HEK293 (cell line): Measurements from ENCODE around the gene BRD3OS.
A peak's percentile ranks its signal among the peaks of the same experiment; 100 is the strongest.

ENCODE experiments used
- CTCF ChIA-PET: fragments of 350-600 bp; formaldehyde crosslinking; extraction: SDS; loops from one replicate; lab custom pipeline; 2021; ENCODE audit warnings: antibody characterized with exemption; lab: Yijun Ruan, JAX
- POLR2A ChIA-PET: fragments of 300-600 bp; formaldehyde crosslinking; extraction: SDS; loops from one replicate; lab custom pipeline; 2020; ENCODE audit warnings: antibody characterized with exemption, inconsistent platforms; lab: Yijun Ruan, JAX
- H3K27ac ChIP-seq: fragments of 200-500 bp; sonication (Bioruptor generic); 2 replicates; pipeline ENCODE4 v1.5.1; 2014; ENCODE audit warnings: low read depth, low read length, control low read depth, inconsistent platforms; ENCODE audit errors: extremely low read depth
- H3K36me3 ChIP-seq, 2 experiments: fragments of 200-500 bp in 1 of 2; sonication (Bioruptor generic) in 1 of 2; 1 replicate in 1 of 2; 2 replicates in 1 of 2; pipeline ENCODE4 v1.5.1; 2014 to 2017; ENCODE audit warnings: inconsistent platforms in 2 of 2, low read length in 2 of 2; ENCODE audit not compliant: control insufficient read depth in 2 of 2, insufficient read depth in 1 of 2
- H3K4me1 ChIP-seq: fragments of 200-500 bp; sonication (Bioruptor generic); 2 replicates; pipeline ENCODE4 v1.5.1; 2014; ENCODE audit warnings: mild to moderate bottlenecking, low read length, inconsistent platforms; ENCODE audit not compliant: control insufficient read depth, insufficient read depth
- H3K4me3 ChIP-seq: 2 replicates; pipeline ENCODE4 v1.5.1; 2011; ENCODE audit warnings: low read depth, mild to moderate bottlenecking, control low read depth, low read length, moderate library complexity
- H3K9me3 ChIP-seq: fragments of 200-500 bp; sonication (Bioruptor generic); 2 replicates; pipeline ENCODE4 v1.5.1; 2014; ENCODE audit warnings: low read depth, low read length, inconsistent platforms; ENCODE audit not compliant: control insufficient read depth, insufficient read depth
- FEZF1 ChIP-seq: fragments of 450-650 bp; formaldehyde crosslinking; IDR thresholded peaks from 2 replicates; pipeline ENCODE4 v1.5.1; 2016; ENCODE audit warnings: missing biosample characterization, missing genetic modification characterization
- GLIS1 ChIP-seq: fragments of 450-650 bp; formaldehyde crosslinking; IDR thresholded peaks from 2 replicates; pipeline ENCODE4 v1.5.1; 2016; ENCODE audit warnings: missing biosample characterization, missing genetic modification characterization
- IKZF3 ChIP-seq: fragments of 450-650 bp; IDR thresholded peaks from 2 replicates; pipeline ENCODE4 v1.5.0; 2018; ENCODE audit warnings: missing biosample characterization, mild to moderate bottlenecking, missing genetic modification characterization, moderate library complexity
- KLF1 ChIP-seq: fragments of 450-650 bp; formaldehyde crosslinking; IDR thresholded peaks from 2 replicates; pipeline ENCODE4 v1.5.1; 2016; ENCODE audit warnings: missing biosample characterization, missing genetic modification characterization
- PRDM1 ChIP-seq: fragments of 450-650 bp; formaldehyde crosslinking; IDR thresholded peaks from 2 replicates; pipeline ENCODE4; 2016; ENCODE audit warnings: missing biosample characterization, missing genetic modification characterization
- WT1 ChIP-seq: fragments of 450-650 bp; formaldehyde crosslinking; IDR thresholded peaks from 2 replicates; pipeline ENCODE4 v1.5.1; 2016; ENCODE audit warnings: missing biosample characterization, missing genetic modification characterization
- ZBTB17 ChIP-seq: fragments of 450-650 bp; formaldehyde crosslinking; IDR thresholded peaks from 2 replicates; pipeline ENCODE4 v1.5.1; 2016; ENCODE audit warnings: missing biosample characterization, missing genetic modification characterization
- ZBTB21 ChIP-seq: fragments of 450-650 bp; formaldehyde crosslinking; IDR thresholded peaks from 2 replicates; pipeline ENCODE4 v1.5.1; 2017; ENCODE audit warnings: missing biosample characterization, missing genetic modification characterization
- ZFHX2 ChIP-seq: fragments of 450-650 bp; formaldehyde crosslinking; conservative IDR thresholded peaks from 2 replicates; pipeline ENCODE4 v1.5.1; 2016; ENCODE audit warnings: missing biosample characterization, missing genetic modification characterization
- ZNF112 ChIP-seq: fragments of 450-650 bp; formaldehyde crosslinking; IDR thresholded peaks from 2 replicates; pipeline ENCODE4 v1.5.0; 2017; ENCODE audit warnings: missing biosample characterization, missing genetic modification characterization
- ZNF169 ChIP-seq: fragments of 450-650 bp; formaldehyde crosslinking; IDR thresholded peaks from 2 replicates; pipeline ENCODE4 v1.5.1; 2016; ENCODE audit warnings: missing biosample characterization, missing genetic modification characterization
- ZNF211 ChIP-seq: fragments of 450-650 bp; formaldehyde crosslinking; IDR thresholded peaks from 2 replicates; pipeline ENCODE4 v1.5.1; 2016; ENCODE audit warnings: low read depth, missing biosample characterization, missing genetic modification characterization
- ZNF324 ChIP-seq: fragments of 450-650 bp; formaldehyde crosslinking; IDR thresholded peaks from 2 replicates; pipeline ENCODE4 v1.5.1; 2016; ENCODE audit warnings: missing biosample characterization, missing genetic modification characterization
- ZNF433 ChIP-seq: fragments of 450-650 bp; formaldehyde crosslinking; IDR thresholded peaks from 2 replicates; pipeline ENCODE4 v1.5.1; 2016; ENCODE audit warnings: missing biosample characterization, missing genetic modification characterization, low read depth
- ZNF544 ChIP-seq: fragments of 450-650 bp; formaldehyde crosslinking; IDR thresholded peaks from 2 replicates; pipeline ENCODE4 v1.5.0; 2017; ENCODE audit warnings: missing biosample characterization, missing genetic modification characterization
- ZNF555 ChIP-seq: fragments of 450-650 bp; formaldehyde crosslinking; conservative IDR thresholded peaks from 2 replicates; pipeline ENCODE4 v1.5.1; 2017; ENCODE audit warnings: missing biosample characterization, mild to moderate bottlenecking, missing genetic modification characterization, inconsistent platforms
- ZNF571 ChIP-seq: fragments of 450-650 bp; formaldehyde crosslinking; IDR thresholded peaks from 2 replicates; pipeline ENCODE4 v1.5.0; 2017; ENCODE audit warnings: missing biosample characterization, missing genetic modification characterization
- ZNF677 ChIP-seq: fragments of 450-650 bp; IDR thresholded peaks from 2 replicates; pipeline ENCODE4 v1.5.0; 2018; ENCODE audit warnings: missing biosample characterization, mild to moderate bottlenecking, missing genetic modification characterization, moderate library complexity
- ZNF707 ChIP-seq: fragments of 450-650 bp; formaldehyde crosslinking; IDR thresholded peaks from 2 replicates; pipeline ENCODE4 v1.5.1; 2016; ENCODE audit warnings: missing biosample characterization, missing genetic modification characterization
- ZNF776 ChIP-seq: fragments of 450-650 bp; formaldehyde crosslinking; IDR thresholded peaks from 2 replicates; pipeline ENCODE4 v1.5.0; 2017; ENCODE audit warnings: missing biosample characterization, missing genetic modification characterization, borderline replicate concordance
- ZNF791 ChIP-seq: fragments of 450-650 bp; formaldehyde crosslinking; IDR thresholded peaks from 2 replicates; pipeline ENCODE4 v1.5.1; 2016; ENCODE audit warnings: missing biosample characterization, missing genetic modification characterization
- ZSCAN23 ChIP-seq: fragments of 450-650 bp; formaldehyde crosslinking; IDR thresholded peaks from 2 replicates; pipeline ENCODE4 v1.5.1; 2016; ENCODE audit warnings: missing biosample characterization, missing genetic modification characterization
- ZXDB ChIP-seq: fragments of 450-650 bp; formaldehyde crosslinking; IDR thresholded peaks from 2 replicates; pipeline ENCODE4 v1.5.1; 2016; ENCODE audit warnings: missing biosample characterization, missing genetic modification characterization
- TF ChIP-seq, protein P1 (sequence below): fragments of 450-650 bp; formaldehyde crosslinking; IDR thresholded peaks from 2 replicates; pipeline ENCODE4 v1.5.1; 2016; ENCODE audit warnings: missing biosample characterization, missing genetic modification characterization
- TF ChIP-seq, protein P2 (sequence below): fragments of 450-650 bp; formaldehyde crosslinking; IDR thresholded peaks from 2 replicates; pipeline ENCODE4 v1.5.1; 2016; ENCODE audit warnings: missing biosample characterization, missing genetic modification characterization, low read depth
- TF ChIP-seq, protein P3 (sequence below): fragments of 450-650 bp; formaldehyde crosslinking; IDR thresholded peaks from 2 replicates; pipeline ENCODE4 v1.5.1; 2016; ENCODE audit warnings: missing biosample characterization, missing genetic modification characterization
- TF ChIP-seq, protein P4 (sequence below): fragments of 450-650 bp; formaldehyde crosslinking; conservative IDR thresholded peaks from 2 replicates; pipeline ENCODE4 v1.5.1; 2016; ENCODE audit warnings: low read depth, missing biosample characterization, missing genetic modification characterization

Gene BRD3OS

DNA sequence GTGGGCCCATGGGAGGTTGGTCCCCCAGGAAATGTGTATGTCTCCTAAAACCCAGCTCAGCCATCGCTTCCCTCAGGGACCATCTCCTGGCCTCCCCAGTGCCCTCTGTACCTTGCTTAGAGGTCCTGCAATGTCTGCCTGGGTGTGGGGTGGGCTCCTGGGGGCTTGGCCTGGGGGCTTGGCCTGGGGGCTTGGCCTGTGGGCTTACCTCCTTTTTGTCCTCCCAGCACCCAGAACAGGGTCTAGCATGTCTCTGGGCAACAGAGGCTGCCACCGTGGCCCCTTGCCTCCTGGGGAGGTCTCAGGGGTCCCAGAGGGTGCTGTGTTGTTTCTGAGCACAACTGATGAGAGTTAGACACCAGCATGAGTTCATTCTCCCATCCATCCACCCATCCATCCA, 22.5 kb upstream of the BRD3OS start:
- H3K4me3 ChIP-seq: no peak overlapping the region
- TF ChIP-seq, protein P1, sequence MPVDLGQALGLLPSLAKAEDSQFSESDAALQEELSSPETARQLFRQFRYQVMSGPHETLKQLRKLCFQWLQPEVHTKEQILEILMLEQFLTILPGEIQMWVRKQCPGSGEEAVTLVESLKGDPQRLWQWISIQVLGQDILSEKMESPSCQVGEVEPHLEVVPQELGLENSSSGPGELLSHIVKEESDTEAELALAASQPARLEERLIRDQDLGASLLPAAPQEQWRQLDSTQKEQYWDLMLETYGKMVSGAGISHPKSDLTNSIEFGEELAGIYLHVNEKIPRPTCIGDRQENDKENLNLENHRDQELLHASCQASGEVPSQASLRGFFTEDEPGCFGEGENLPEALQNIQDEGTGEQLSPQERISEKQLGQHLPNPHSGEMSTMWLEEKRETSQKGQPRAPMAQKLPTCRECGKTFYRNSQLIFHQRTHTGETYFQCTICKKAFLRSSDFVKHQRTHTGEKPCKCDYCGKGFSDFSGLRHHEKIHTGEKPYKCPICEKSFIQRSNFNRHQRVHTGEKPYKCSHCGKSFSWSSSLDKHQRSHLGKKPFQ: no peak
- TF ChIP-seq IKZF3 (tag by site-specific recombination) (no peak), ZNF555 (tag by site-specific recombination) (no peak), ZBTB21 (tag by site-specific recombination) (no peak), ZNF776 (no peak), ZNF211 (tag by site-specific recombination) (no peak), ZSCAN23 (tag by site-specific recombination) (no peak), ZXDB (tag by site-specific recombination) (no peak), ZNF112 (tag by site-specific recombination) (no peak), ZBTB17 (tag by site-specific recombination) (no peak)
- TF ChIP-seq, protein P2, sequence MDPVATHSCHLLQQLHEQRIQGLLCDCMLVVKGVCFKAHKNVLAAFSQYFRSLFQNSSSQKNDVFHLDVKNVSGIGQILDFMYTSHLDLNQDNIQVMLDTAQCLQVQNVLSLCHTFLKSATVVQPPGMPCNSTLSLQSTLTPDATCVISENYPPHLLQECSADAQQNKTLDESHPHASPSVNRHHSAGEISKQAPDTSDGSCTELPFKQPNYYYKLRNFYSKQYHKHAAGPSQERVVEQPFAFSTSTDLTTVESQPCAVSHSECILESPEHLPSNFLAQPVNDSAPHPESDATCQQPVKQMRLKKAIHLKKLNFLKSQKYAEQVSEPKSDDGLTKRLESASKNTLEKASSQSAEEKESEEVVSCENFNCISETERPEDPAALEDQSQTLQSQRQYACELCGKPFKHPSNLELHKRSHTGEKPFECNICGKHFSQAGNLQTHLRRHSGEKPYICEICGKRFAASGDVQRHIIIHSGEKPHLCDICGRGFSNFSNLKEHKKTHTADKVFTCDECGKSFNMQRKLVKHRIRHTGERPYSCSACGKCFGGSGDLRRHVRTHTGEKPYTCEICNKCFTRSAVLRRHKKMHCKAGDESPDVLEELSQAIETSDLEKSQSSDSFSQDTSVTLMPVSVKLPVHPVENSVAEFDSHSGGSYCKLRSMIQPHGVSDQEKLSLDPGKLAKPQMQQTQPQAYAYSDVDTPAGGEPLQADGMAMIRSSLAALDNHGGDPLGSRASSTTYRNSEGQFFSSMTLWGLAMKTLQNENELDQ: no peak
- TF ChIP-seq, protein P3, sequence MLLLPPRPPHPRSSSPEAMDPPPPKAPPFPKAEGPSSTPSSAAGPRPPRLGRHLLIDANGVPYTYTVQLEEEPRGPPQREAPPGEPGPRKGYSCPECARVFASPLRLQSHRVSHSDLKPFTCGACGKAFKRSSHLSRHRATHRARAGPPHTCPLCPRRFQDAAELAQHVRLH: no peak
- TF ChIP-seq, protein P4, sequence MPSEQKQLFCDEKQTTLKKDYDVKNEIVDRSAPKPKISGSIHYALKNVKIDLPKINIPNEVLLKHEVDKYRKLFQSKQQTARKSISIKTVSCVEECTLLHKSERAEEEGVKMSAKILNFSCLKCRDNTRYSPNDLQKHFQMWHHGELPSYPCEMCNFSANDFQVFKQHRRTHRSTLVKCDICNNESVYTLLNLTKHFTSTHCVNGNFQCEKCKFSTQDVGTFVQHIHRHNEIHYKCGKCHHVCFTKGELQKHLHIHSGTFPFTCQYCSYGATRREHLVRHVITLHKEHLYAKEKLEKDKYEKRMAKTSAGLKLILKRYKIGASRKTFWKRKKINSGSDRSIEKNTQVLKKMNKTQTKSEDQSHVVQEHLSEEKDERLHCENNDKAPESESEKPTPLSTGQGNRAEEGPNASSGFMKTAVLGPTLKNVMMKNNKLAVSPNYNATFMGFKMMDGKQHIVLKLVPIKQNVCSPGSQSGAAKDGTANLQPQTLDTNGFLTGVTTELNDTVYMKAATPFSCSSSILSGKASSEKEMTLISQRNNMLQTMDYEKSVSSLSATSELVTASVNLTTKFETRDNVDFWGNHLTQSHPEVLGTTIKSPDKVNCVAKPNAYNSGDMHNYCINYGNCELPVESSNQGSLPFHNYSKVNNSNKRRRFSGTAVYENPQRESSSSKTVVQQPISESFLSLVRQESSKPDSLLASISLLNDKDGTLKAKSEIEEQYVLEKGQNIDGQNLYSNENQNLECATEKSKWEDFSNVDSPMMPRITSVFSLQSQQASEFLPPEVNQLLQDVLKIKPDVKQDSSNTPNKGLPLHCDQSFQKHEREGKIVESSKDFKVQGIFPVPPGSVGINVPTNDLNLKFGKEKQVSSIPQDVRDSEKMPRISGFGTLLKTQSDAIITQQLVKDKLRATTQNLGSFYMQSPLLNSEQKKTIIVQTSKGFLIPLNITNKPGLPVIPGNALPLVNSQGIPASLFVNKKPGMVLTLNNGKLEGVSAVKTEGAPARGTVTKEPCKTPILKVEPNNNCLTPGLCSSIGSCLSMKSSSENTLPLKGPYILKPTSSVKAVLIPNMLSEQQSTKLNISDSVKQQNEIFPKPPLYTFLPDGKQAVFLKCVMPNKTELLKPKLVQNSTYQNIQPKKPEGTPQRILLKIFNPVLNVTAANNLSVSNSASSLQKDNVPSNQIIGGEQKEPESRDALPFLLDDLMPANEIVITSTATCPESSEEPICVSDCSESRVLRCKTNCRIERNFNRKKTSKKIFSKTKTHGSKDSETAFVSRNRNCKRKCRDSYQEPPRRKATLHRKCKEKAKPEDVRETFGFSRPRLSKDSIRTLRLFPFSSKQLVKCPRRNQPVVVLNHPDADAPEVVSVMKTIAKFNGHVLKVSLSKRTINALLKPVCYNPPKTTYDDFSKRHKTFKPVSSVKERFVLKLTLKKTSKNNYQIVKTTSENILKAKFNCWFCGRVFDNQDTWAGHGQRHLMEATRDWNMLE: no peak
- CTCF ChIA-PET: no interaction called here
- no peaks in the 10 kb centered on the region for H3K4me1 ChIP-seq
- H3K36me3 ChIP-seq: no peaks in the 10 kb centered on the region
- H3K9me3 ChIP-seq: no peaks in the 10 kb centered on the region
- H3K27ac ChIP-seq: no peak overlapping the region
- POLR2A ChIA-PET: no interaction called here

DNA sequence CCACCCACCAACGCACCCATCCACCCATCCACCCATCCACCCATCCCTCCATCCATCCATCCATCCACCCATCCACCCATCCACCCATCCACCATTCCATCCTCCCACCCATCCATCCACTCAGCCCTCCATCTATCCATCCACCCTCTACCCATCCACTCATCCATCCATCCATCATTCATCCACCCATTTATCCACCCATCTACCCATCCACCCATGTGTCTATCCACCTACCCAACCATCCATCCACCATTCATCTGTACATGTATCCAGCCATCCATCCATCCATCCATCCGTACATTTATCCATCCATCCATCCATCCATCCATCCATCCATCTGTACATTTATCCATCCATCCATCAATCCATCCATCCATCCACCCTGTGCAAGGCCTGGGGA, 22.0 kb upstream of the BRD3OS start:
- Histone ChIP-seq H3K4me1 (no peaks in the 10 kb centered on the region), H3K4me3 (no peak overlapping the region), H3K36me3 (no peaks in the 10 kb centered on the region), H3K27ac (no peak overlapping the region), H3K9me3 (no peaks in the 10 kb centered on the region)
- POLR2A ChIA-PET: no interaction called here
- CTCF ChIA-PET: no interaction called here
- TF ChIP-seq ZNF433 (tag by site-specific recombination) (no peak), KLF1 (peak; percentile 76), ZFHX2 (tag by site-specific recombination) (peak; percentile 41), ZNF555 (tag by site-specific recombination) (no peak), ZNF571 (tag by site-specific recombination) (0 out of 2 replicates have a peak, but pooled peaks have one; percentile 13), FEZF1 (tag by site-specific recombination) (no peak), GLIS1 (tag by site-specific recombination) (no peak), PRDM1 (no peak), ZNF544 (no peak), ZNF324 (tag by site-specific recombination) (no peak), WT1 (no peak), ZNF677 (tag by site-specific recombination) (no peak), ZNF791 (tag by site-specific recombination) (no peak), ZNF707 (tag by site-specific recombination) (no peak), ZBTB17 (tag by site-specific recombination) (peak; percentile 98), ZNF169 (tag by site-specific recombination) (peak; percentile 38; the same call in 1 of the 2 replicates)
- TF ChIP-seq, protein P3: no peak
